PC-9 (cell line): Measurements from ENCODE around the gene ZNF14. TPM values are rescaled to one million over a fixed set of nuclear protein-coding genes. Genes with fewer than 3 reads are reported as not detected.

Experiments
- BruUV-seq: library from RNA; stranded (reverse); fragments of 400-500 nt; replicated peaks from 2 replicates; lab custom pipeline; 2021; lab: Mats Ljungman, UMichigan
- CTCF ChIA-PET: fragments of 300-600 bp; sonication (Branson Sonifier 250); formaldehyde crosslinking; loops from one replicate; lab custom pipeline; 2022; ENCODE audit warnings: antibody characterized with exemption; lab: Charles Lee
- POLR2A ChIA-PET: fragments of 300-600 bp; sonication (Branson Sonifier 250); formaldehyde crosslinking; loops from one replicate; lab custom pipeline; 2022; ENCODE audit warnings: antibody characterized with exemption; ENCODE audit not compliant: unreplicated experiment; lab: Charles Lee
- DNase-seq, 2 experiments: peaks; one replicate each; pipeline versions ENCODE4 v3.0.0 to v3.0.0-alpha.2; 2015 to 2022; ENCODE audit warnings: mixed read lengths in 1 of 2
- H2AFZ ChIP-seq: fragments of 200-600 bp; sonication (generic); 2 replicates; pipeline ENCODE4 v1.8.1; 2017; ENCODE audit warnings: antibody characterized with exemption
- H3F3A ChIP-seq: fragments of 200-600 bp; sonication (generic); 2 replicates; pipeline ENCODE4 v1.8.1; 2017; ENCODE audit warnings: antibody characterized with exemption, mild to moderate bottlenecking, low read depth; ENCODE audit not compliant: insufficient read depth
- H3K27ac ChIP-seq: fragments of 200-600 bp; sonication (generic); 2 replicates; pipeline ENCODE4 v1.6.1; 2016; ENCODE audit warnings: mixed run types
- H3K27me3 ChIP-seq: fragments of 200-600 bp; sonication (generic); 2 replicates; pipeline ENCODE4 v1.6.1; 2016; ENCODE audit warnings: low read depth, mixed run types; ENCODE audit not compliant: insufficient read depth
- H3K36me3 ChIP-seq: fragments of 200-600 bp; sonication (generic); 2 replicates; pipeline ENCODE4 v1.6.1; 2016; ENCODE audit warnings: low read depth, mixed run types
- H3K4me1 ChIP-seq: fragments of 200-600 bp; sonication (generic); replicated peaks from 2 replicates; pipeline ENCODE4 v1.6.1; 2016; ENCODE audit warnings: mixed run types; ENCODE audit not compliant: insufficient read depth
- H3K4me2 ChIP-seq: fragments of 200-600 bp; sonication (generic); 2 replicates; pipeline ENCODE4 v1.6.1; 2017; ENCODE audit warnings: mixed run types
- H3K4me3 ChIP-seq: fragments of 200-600 bp; sonication (generic); 2 replicates; pipeline ENCODE4 v1.6.1; 2016; ENCODE audit warnings: mixed run types
- H3K79me2 ChIP-seq: fragments of 200-600 bp; sonication (generic); 2 replicates; pipeline ENCODE4 v1.6.1; 2017; ENCODE audit warnings: low read depth, mixed run types
- H3K9me2 ChIP-seq: fragments of 200-600 bp; sonication (generic); 2 replicates; pipeline ENCODE4 v1.8.1; 2017; ENCODE audit warnings: mild to moderate bottlenecking; ENCODE audit not compliant: insufficient read depth
- H3K9me3 ChIP-seq: fragments of 200-600 bp; sonication (generic); 2 replicates; pipeline ENCODE4 v1.8.1; 2016; ENCODE audit warnings: low read depth; ENCODE audit not compliant: insufficient read depth
- H4K20me1 ChIP-seq: fragments of 200-600 bp; sonication (generic); 2 replicates; pipeline ENCODE4 v1.8.1; 2017; ENCODE audit not compliant: insufficient read depth
- CTCF ChIP-seq: fragments of 200-600 bp; sonication (generic); conservative IDR thresholded peaks from 2 replicates; pipeline ENCODE4 v1.6.1; 2017; ENCODE audit warnings: mixed run types, antibody characterized with exemption, mild to moderate bottlenecking, moderate library complexity
- EZH2 ChIP-seq: fragments of 200-600 bp; sonication (generic); IDR thresholded peaks from 2 replicates; pipeline ENCODE4 v1.8.0; 2017; ENCODE audit warnings: antibody characterized with exemption, low read depth
- intact Hi-C: fragments of 100-400 bp; cut with micrococcal nuclease; formaldehyde crosslinking; loops from one replicate; pipeline ENCODE4 v1.10.0; 2022; ENCODE audit not compliant: unreplicated experiment
- total RNA-seq: library from RNA; stranded (reverse); gene quantifications from 2 replicates; pipeline ENCODE4 v1.2.3, GENCODE V29; 2021

Gene ZNF14
- total RNA-seq, 1 experiment from 2014 or later: 2.8 TPM

- TF ChIP-seq EZH2: no peak
- no peak for TF ChIP-seq CTCF
- ChIA-PET CTCF (no interaction called here), POLR2A (no interaction called here)
- intact Hi-C loops: no loop called here
- H3K36me3 ChIP-seq: no peaks in the 10 kb centered on the region
- H3K9me2 ChIP-seq: no peaks in the 10 kb centered on the region
- H3K9me3 ChIP-seq: no peaks in the 10 kb centered on the region
- no TSS peak for BruUV-seq
- H3F3A ChIP-seq: no peaks in the 10 kb centered on the region
- H3K4me3 ChIP-seq: no peak overlapping the region
- H2AFZ ChIP-seq: no peak overlapping the region
- H3K27ac ChIP-seq: no peak overlapping the region
- H3K79me2 ChIP-seq: no peaks in the 10 kb centered on the region
- H3K27me3 ChIP-seq: peaks cover 25% of the 10 kb centered on the region
- no peak for DNase-seq
- no peak overlapping the region for H3K4me2 ChIP-seq
- H3K4me1 ChIP-seq: no peaks in the 10 kb centered on the region
- no peaks in the 10 kb centered on the region for H4K20me1 ChIP-seq
Observed at GRCh38 chr19:19752760-19753403, 20.0 kb upstream of the ZNF14 start.

GRCh38 chr19:19751846-19752245 is 18.9 kb upstream of the ZNF14 start:
- no peak for DNase-seq
- intact Hi-C loops: no loop called here
- no peaks in the 10 kb centered on the region for H3K79me2 ChIP-seq
- no TSS peak for BruUV-seq
- H4K20me1 ChIP-seq: no peaks in the 10 kb centered on the region
- no peak overlapping the region for H2AFZ ChIP-seq
- POLR2A ChIA-PET: no interaction called here
- TF ChIP-seq EZH2: no peak
- TF ChIP-seq CTCF: no peak
- no peaks in the 10 kb centered on the region for H3K4me1 ChIP-seq
- no peak overlapping the region for H3K27ac ChIP-seq
- H3F3A ChIP-seq: no peaks in the 10 kb centered on the region
- H3K9me2 ChIP-seq: no peaks in the 10 kb centered on the region
- no peaks in the 10 kb centered on the region for H3K9me3 ChIP-seq
- H3K4me2 ChIP-seq: no peak overlapping the region
- H3K36me3 ChIP-seq: no peaks in the 10 kb centered on the region
- CTCF ChIA-PET: no interaction called here
- peaks cover 35% of the 10 kb centered on the region for H3K27me3 ChIP-seq
- no peak overlapping the region for H3K4me3 ChIP-seq

GRCh38 chr19:19750842-19751790 is 18.2 kb upstream of the ZNF14 start:
- no peak for DNase-seq
- no peak for TF ChIP-seq EZH2
- no peak for TF ChIP-seq CTCF
- Histone ChIP-seq H3K36me3 (no peaks in the 10 kb centered on the region), H3K9me2 (no peaks in the 10 kb centered on the region), H3K9me3 (no peaks in the 10 kb centered on the region), H3K27me3 (peaks cover 37% of the 10 kb centered on the region), H3K4me3 (no peak overlapping the region), H2AFZ (no peak overlapping the region), H3K4me1 (no peaks in the 10 kb centered on the region), H3K79me2 (no peaks in the 10 kb centered on the region), H3K4me2 (no peak overlapping the region), H3K27ac (no peak overlapping the region), H3F3A (no peaks in the 10 kb centered on the region), H4K20me1 (no peaks in the 10 kb centered on the region)
- POLR2A ChIA-PET: no interaction called here
- CTCF ChIA-PET: no interaction called here
- no TSS peak for BruUV-seq
- intact Hi-C loops: no loop called here
